Suprapubic skin (tissue), 4 donors: ENCODE measurements around the gene CARS2. TPM values are rescaled to one million over a fixed set of nuclear protein-coding genes. Genes with fewer than 3 reads are reported as not detected.

Source experiments
- DNase-seq, 2 donors: peaks; one replicate each; pipeline ENCODE4 v3.0.0-alpha.2; 2019; ENCODE audit warnings: low spot score in 2 of 2
- H3K27ac ChIP-seq: fragments of 200-600 bp; sonication (generic); one replicate; pipeline ENCODE4 v1.5.1; 2019
- H3K27me3 ChIP-seq: fragments of 200-600 bp; sonication (generic); one replicate; pipeline ENCODE4 v1.5.1; 2019
- H3K36me3 ChIP-seq: fragments of 200-600 bp; sonication (generic); one replicate; pipeline ENCODE4 v1.5.1; 2019
- H3K4me1 ChIP-seq: fragments of 200-600 bp; sonication (generic); one replicate; pipeline ENCODE4 v1.5.1; 2019
- H3K4me3 ChIP-seq: fragments of 200-600 bp; sonication (generic); one replicate; pipeline ENCODE4 v1.5.1; 2019; ENCODE audit warnings: mild to moderate bottlenecking
- H3K9me3 ChIP-seq: fragments of 200-600 bp; sonication (generic); one replicate; pipeline ENCODE4 v1.5.1; 2019
- CTCF ChIP-seq, 2 donors: fragments of 200-600 bp in 1 of 2; fragments of 450-650 bp in 1 of 2; sonication (generic) in 1 of 2; IDR thresholded peaks; one replicate each; pipeline ENCODE4 v1.5.1; 2016 to 2019; ENCODE audit warnings: antibody characterized with exemption in 2 of 2, mild to moderate bottlenecking in 1 of 2, moderate library complexity in 1 of 2
- EP300 ChIP-seq: sonication (generic); formaldehyde crosslinking; IDR thresholded peaks from one replicate; pipeline ENCODE4 v1.6.1; 2017; ENCODE audit warnings: antibody characterized with exemption
- POLR2A ChIP-seq, 2 donors: fragments of 450-650 bp; IDR thresholded peaks; one replicate each; pipeline ENCODE4 v1.6.1; 2017; ENCODE audit warnings: antibody characterized with exemption in 2 of 2, mild to moderate bottlenecking in 2 of 2, moderate library complexity in 2 of 2
- POLR2AphosphoS5 ChIP-seq, 3 donors: sonication (generic); formaldehyde crosslinking; IDR thresholded peaks; one replicate each; pipeline ENCODE4 v1.6.1; 2017; ENCODE audit warnings: antibody characterized with exemption in 3 of 3
- WGBS: methylation state at CpG from one replicate; pipeline ENCODE4 v1.1.5; 2018; 5-methylcytosine and 5-hydroxymethylcytosine counted together
- total RNA-seq, 4 donors: library from RNA; depleted of rRNA; stranded (reverse); fragments of >200 nt; gene quantifications; one replicate each; pipeline ENCODE4 v1.1.0, GENCODE V29; 2016

CARS2 gene
- total RNA-seq, 4 donors from 2014 or later = 35.1 to 130 (median 80.9) TPM

GRCh38 chr13:110647365-110647737 is 58.6 kb downstream of the CARS2 start:
- TF ChIP-seq CTCF (IDR thresholded peaks at IDR 0.05) = no peak
- H3K36me3 ChIP-seq = peaks cover 53% of the 10 kb centered on the region
- no peak overlapping the region for H3K4me3 ChIP-seq
- no peaks in the 10 kb centered on the region for H3K9me3 ChIP-seq
- 89% methylated on average over 8 of the region's 10 CpGs for WGBS
- H3K27me3 ChIP-seq = no peaks in the 10 kb centered on the region
- H3K27ac ChIP-seq = no peak overlapping the region
- DNase-seq = peak in 1 of 2 donors; percentile 60
- H3K4me1 ChIP-seq = peaks cover 8% of the 10 kb centered on the region

GRCh38 chr13:110646442-110647364 is 59.2 kb downstream of the CARS2 start:
- whole genome bisulfite sequencing = 84% methylated on average over 18 of the region's 29 CpGs
- Histone ChIP-seq H3K27ac (no peak overlapping the region), H3K27me3 (no peaks in the 10 kb centered on the region), H3K36me3 (peaks cover 55% of the 10 kb centered on the region), H3K4me3 (no peak overlapping the region), H3K9me3 (no peaks in the 10 kb centered on the region), H3K4me1 (peaks cover 8% of the 10 kb centered on the region)
- no peak for TF ChIP-seq POLR2AphosphoS5 (IDR thresholded peaks at IDR 0.05)
- TF ChIP-seq CTCF (IDR thresholded peaks at IDR 0.05) = no peak
- no peak for TF ChIP-seq EP300
- no peak for TF ChIP-seq POLR2A (IDR thresholded peaks at IDR 0.05)
- peak in 1 of 2 donors; percentile 69 for DNase-seq

- H3K36me3 ChIP-seq = peaks cover 55% of the 10 kb centered on the region
- H3K9me3 ChIP-seq = no peaks in the 10 kb centered on the region
- H3K4me1 ChIP-seq = peaks cover 8% of the 10 kb centered on the region
- no peak overlapping the region for H3K4me3 ChIP-seq
- WGBS = 67% methylated on average over 7 of the region's 15 CpGs
- DNase-seq = peak in 1 of 2 donors; percentile 75
- TF ChIP-seq EP300 (no peak), POLR2A (IDR thresholded peaks at IDR 0.05) (no peak), CTCF (IDR thresholded peaks at IDR 0.05) (no peak), POLR2AphosphoS5 (IDR thresholded peaks at IDR 0.05) (no peak)
- no peaks in the 10 kb centered on the region for H3K27me3 ChIP-seq
- no peak overlapping the region for H3K27ac ChIP-seq
Measured at GRCh38 chr13:110645750-110646149, 60.2 kb downstream of the CARS2 start.

- no peaks in the 10 kb centered on the region for H3K9me3 ChIP-seq
- peaks cover 8% of the 10 kb centered on the region for H3K4me1 ChIP-seq
- H3K4me3 ChIP-seq = no peak overlapping the region
- no peaks in the 10 kb centered on the region for H3K27me3 ChIP-seq
- TF ChIP-seq EP300 = no peak
- peak in 1 of 2 donors; percentile 76 for DNase-seq
- no peak overlapping the region for H3K27ac ChIP-seq
- peaks cover 55% of the 10 kb centered on the region for H3K36me3 ChIP-seq
- WGBS = 84% methylated on average over 10 of the region's 28 CpGs
Measured at GRCh38 chr13:110644892-110645521, 60.9 kb downstream of the CARS2 start.

- Histone ChIP-seq H3K4me3 (no peak overlapping the region), H3K27me3 (no peaks in the 10 kb centered on the region), H3K4me1 (peaks cover 8% of the 10 kb centered on the region), H3K9me3 (no peaks in the 10 kb centered on the region), H3K36me3 (peaks cover 57% of the 10 kb centered on the region), H3K27ac (no peak overlapping the region)
- peak in 1 of 2 donors; percentile 72 for DNase-seq
- TF ChIP-seq EP300 (no peak), POLR2A (IDR thresholded peaks at IDR 0.05) (no peak), POLR2AphosphoS5 (IDR thresholded peaks at IDR 0.05) (no peak), CTCF (IDR thresholded peaks at IDR 0.05) (no peak)
- 79% methylated on average over 13 of the region's 13 CpGs for WGBS
Measured at GRCh38 chr13:110643768-110644421, 62.0 kb downstream of the CARS2 start.
